Colonic mucosa (tissue), 4 donors: ENCODE data around the gene CERCAM. TPM values are rescaled to one million over a fixed set of nuclear protein-coding genes. Genes with fewer than 3 reads are reported as not detected.

Experiments used
- DNase-seq: peaks from one replicate; pipeline ENCODE4 v3.0.0-alpha.2; 2020
- H3K27ac ChIP-seq: fragments of 200-600 bp; one replicate; pipeline ENCODE4 v1.8.0; 2021
- H3K27me3 ChIP-seq: fragments of 200-600 bp; one replicate; pipeline ENCODE4 v1.8.0; 2021
- H3K36me3 ChIP-seq: fragments of 200-600 bp; one replicate; pipeline ENCODE4 v1.8.0; 2021
- H3K4me1 ChIP-seq: fragments of 200-600 bp; one replicate; pipeline ENCODE4 v1.8.0; 2021; ENCODE audit warnings: mild to moderate bottlenecking
- H3K4me3 ChIP-seq: fragments of 200-600 bp; one replicate; pipeline ENCODE4 v1.8.0; 2021
- H3K9ac ChIP-seq, 2 donors: one replicate each; pipeline ENCODE4 v1.7.0; 2013; ENCODE audit warnings: control low read depth in 2 of 2, low read depth in 2 of 2, low read length in 2 of 2
- H3K9me3 ChIP-seq: fragments of 200-600 bp; one replicate; pipeline ENCODE4 v1.8.0; 2021
- CTCF ChIP-seq: fragments of 200-600 bp; IDR thresholded peaks from one replicate; pipeline ENCODE4 v1.8.0; 2022; ENCODE audit warnings: antibody characterized with exemption, mild to moderate bottlenecking
- intact Hi-C: fragments of 100-400 bp; cut with DNase I; formaldehyde crosslinking; loops from one replicate; pipeline ENCODE4 v1.14.1; 2022
- total RNA-seq, 2 donors: library from RNA; stranded (reverse); fragmentation: NEBNext Ultra II Directional in 1 of 2; extraction: Animal tissue kit (Norgen Biotek cat#: 25700) in 1 of 2; gene quantifications; one replicate each; pipeline ENCODE4 v1.2.1, GENCODE V29; 2021
- donor health status: healthy.
- donor health status: DM: no; HTN: no; CAD: no.
- donor health status: DM: no; HTN: no; CAD: no.

Gene CERCAM
- total RNA-seq, 2 donors from 2014 or later: 4.9 to 9.3 TPM

GRCh38 chr9:128405077-128405779 lies 15.4 kb upstream of the CERCAM start:
- Histone ChIP-seq H3K4me1 (no peaks in the 10 kb centered on the region), H3K4me3 (no peak overlapping the region), H3K36me3 (no peaks in the 10 kb centered on the region), H3K9ac (no peak overlapping the region), H3K27ac (no peak overlapping the region), H3K27me3 (no peaks in the 10 kb centered on the region), H3K9me3 (no peaks in the 10 kb centered on the region)
- TF ChIP-seq CTCF: no peak
- no peak for DNase-seq
- intact Hi-C loops: no loop called here

GRCh38 chr9:128405780-128406171 lies 14.9 kb upstream of the CERCAM start:
- H3K9ac ChIP-seq: no peak overlapping the region
- intact Hi-C loops: no loop called here
- no peak for TF ChIP-seq CTCF
- no peaks in the 10 kb centered on the region for H3K27me3 ChIP-seq
- H3K4me3 ChIP-seq: no peak overlapping the region
- no peak for DNase-seq
- no peak overlapping the region for H3K27ac ChIP-seq
- no peaks in the 10 kb centered on the region for H3K4me1 ChIP-seq
- H3K36me3 ChIP-seq: no peaks in the 10 kb centered on the region
- H3K9me3 ChIP-seq: no peaks in the 10 kb centered on the region

GRCh38 chr9:128406848-128407391 lies 13.7 kb upstream of the CERCAM start:
- intact Hi-C loops: no loop called here
- H3K4me1 ChIP-seq: no peaks in the 10 kb centered on the region
- H3K36me3 ChIP-seq: no peaks in the 10 kb centered on the region
- no peaks in the 10 kb centered on the region for H3K9me3 ChIP-seq
- no peak for TF ChIP-seq CTCF
- H3K27ac ChIP-seq: no peak overlapping the region
- no peak for DNase-seq
- no peak overlapping the region for H3K4me3 ChIP-seq
- no peak overlapping the region for H3K9ac ChIP-seq
- no peaks in the 10 kb centered on the region for H3K27me3 ChIP-seq

- H3K27ac ChIP-seq: no peak overlapping the region
- H3K9me3 ChIP-seq: no peaks in the 10 kb centered on the region
- TF ChIP-seq CTCF: no peak
- H3K36me3 ChIP-seq: no peaks in the 10 kb centered on the region
- DNase-seq: no peak
- H3K4me1 ChIP-seq: no peaks in the 10 kb centered on the region
- intact Hi-C loops: no loop called here
- no peak overlapping the region for H3K4me3 ChIP-seq
- no peaks in the 10 kb centered on the region for H3K27me3 ChIP-seq
- no peak overlapping the region for H3K9ac ChIP-seq
Measured at GRCh38 chr9:128408963-128409431, 11.7 kb upstream of the CERCAM start.

- no peak for TF ChIP-seq CTCF
- Histone ChIP-seq H3K4me1 (no peaks in the 10 kb centered on the region), H3K36me3 (no peaks in the 10 kb centered on the region), H3K27me3 (no peaks in the 10 kb centered on the region), H3K9ac (no peak overlapping the region), H3K27ac (no peak overlapping the region), H3K9me3 (no peaks in the 10 kb centered on the region), H3K4me3 (no peak overlapping the region)
- intact Hi-C loops: no loop called here
- DNase-seq: no peak
Measured at GRCh38 chr9:128409450-128409849, 11.2 kb upstream of the CERCAM start.
